Measurements from ENCODE around the gene ATP8A2. TPM values are rescaled to one million over a fixed set of nuclear protein-coding genes. Genes with fewer than 3 reads are reported as not detected.

The ATP8A2 gene
- total RNA-seq, 1 experiment from 2014 or later, result 5.2 TPM

DNA sequence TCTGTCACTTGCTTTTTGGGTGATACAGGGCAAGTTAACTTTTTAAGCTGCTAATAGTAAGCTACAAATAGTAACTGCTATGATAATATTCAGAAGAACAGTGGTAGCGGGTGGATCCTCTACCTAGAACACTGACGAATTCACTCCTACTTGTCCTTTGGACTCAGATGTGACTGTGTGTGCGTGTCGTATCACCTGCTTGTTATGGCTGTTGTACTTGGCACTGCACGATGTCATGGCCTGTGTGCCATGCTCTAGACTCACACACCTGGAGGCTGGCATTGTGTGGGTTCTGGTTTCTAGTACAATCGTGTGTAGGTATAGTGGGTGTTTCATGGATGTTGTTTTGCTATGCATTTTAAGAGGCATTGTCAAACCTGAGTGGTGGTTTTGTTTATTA is 130.8 kb downstream of the ATP8A2 start:
- H3K27ac Mint-ChIP-seq, result no peak overlapping the region
- ATAC-seq (no peak), DNase-seq (ENCODE audit: low spot score) (no peak)
- H3K36me3 Mint-ChIP-seq, result no peaks in the 10 kb centered on the region
- peaks cover 8% of the 10 kb centered on the region for H3K4me1 Mint-ChIP-seq
- no peaks in the 10 kb centered on the region for H3K27me3 Mint-ChIP-seq (ENCODE audit: low read depth)
- H3K9me3 Mint-ChIP-seq, result no peaks in the 10 kb centered on the region
- H3K4me3 Mint-ChIP-seq, result no peak overlapping the region
- ChIA-PET POLR2A (no interaction called here), CTCF (no interaction called here)
- no peak for TF ChIP-seq SMAD4 (CRISPR knock-in tag; IDR thresholded peaks at IDR 0.05)
- TF ChIP-seq OVOL2 (CRISPR knock-in tag; IDR thresholded peaks at IDR 0.05; ENCODE audit: borderline replicate concordance), result no peak
- TF ChIP-seq, protein P1, sequence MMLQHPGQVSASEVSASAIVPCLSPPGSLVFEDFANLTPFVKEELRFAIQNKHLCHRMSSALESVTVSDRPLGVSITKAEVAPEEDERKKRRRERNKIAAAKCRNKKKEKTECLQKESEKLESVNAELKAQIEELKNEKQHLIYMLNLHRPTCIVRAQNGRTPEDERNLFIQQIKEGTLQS (CRISPR knock-in tag; conservative IDR thresholded peaks at IDR 0.05), result no peak
- TF ChIP-seq JUN (CRISPR knock-in tag; IDR thresholded peaks at IDR 0.05), result no peak
- no peak for TF ChIP-seq IRF2 (CRISPR knock-in tag; IDR thresholded peaks at IDR 0.05; ENCODE audit: borderline replicate concordance, low read depth)
- TF ChIP-seq NFE2L1 (CRISPR knock-in tag; IDR thresholded peaks at IDR 0.05), result no peak
- TF ChIP-seq ZNF121 (CRISPR knock-in tag; IDR thresholded peaks at IDR 0.05), result no peak
- TF ChIP-seq JAZF1 (CRISPR knock-in tag; IDR thresholded peaks at IDR 0.05), result no peak
- no peak for TF ChIP-seq TP53 (CRISPR knock-in tag; IDR thresholded peaks at IDR 0.05)
- TF ChIP-seq, protein P2, sequence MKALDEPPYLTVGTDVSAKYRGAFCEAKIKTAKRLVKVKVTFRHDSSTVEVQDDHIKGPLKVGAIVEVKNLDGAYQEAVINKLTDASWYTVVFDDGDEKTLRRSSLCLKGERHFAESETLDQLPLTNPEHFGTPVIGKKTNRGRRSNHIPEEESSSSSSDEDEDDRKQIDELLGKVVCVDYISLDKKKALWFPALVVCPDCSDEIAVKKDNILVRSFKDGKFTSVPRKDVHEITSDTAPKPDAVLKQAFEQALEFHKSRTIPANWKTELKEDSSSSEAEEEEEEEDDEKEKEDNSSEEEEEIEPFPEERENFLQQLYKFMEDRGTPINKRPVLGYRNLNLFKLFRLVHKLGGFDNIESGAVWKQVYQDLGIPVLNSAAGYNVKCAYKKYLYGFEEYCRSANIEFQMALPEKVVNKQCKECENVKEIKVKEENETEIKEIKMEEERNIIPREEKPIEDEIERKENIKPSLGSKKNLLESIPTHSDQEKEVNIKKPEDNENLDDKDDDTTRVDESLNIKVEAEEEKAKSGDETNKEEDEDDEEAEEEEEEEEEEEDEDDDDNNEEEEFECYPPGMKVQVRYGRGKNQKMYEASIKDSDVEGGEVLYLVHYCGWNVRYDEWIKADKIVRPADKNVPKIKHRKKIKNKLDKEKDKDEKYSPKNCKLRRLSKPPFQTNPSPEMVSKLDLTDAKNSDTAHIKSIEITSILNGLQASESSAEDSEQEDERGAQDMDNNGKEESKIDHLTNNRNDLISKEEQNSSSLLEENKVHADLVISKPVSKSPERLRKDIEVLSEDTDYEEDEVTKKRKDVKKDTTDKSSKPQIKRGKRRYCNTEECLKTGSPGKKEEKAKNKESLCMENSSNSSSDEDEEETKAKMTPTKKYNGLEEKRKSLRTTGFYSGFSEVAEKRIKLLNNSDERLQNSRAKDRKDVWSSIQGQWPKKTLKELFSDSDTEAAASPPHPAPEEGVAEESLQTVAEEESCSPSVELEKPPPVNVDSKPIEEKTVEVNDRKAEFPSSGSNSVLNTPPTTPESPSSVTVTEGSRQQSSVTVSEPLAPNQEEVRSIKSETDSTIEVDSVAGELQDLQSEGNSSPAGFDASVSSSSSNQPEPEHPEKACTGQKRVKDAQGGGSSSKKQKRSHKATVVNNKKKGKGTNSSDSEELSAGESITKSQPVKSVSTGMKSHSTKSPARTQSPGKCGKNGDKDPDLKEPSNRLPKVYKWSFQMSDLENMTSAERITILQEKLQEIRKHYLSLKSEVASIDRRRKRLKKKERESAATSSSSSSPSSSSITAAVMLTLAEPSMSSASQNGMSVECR (CRISPR knock-in tag; IDR thresholded peaks at IDR 0.05; ENCODE audit: borderline replicate concordance), result no peak
- no peak for TF ChIP-seq NR1H2 (CRISPR knock-in tag; IDR thresholded peaks at IDR 0.05)
- TF ChIP-seq NFYB (CRISPR knock-in tag; conservative IDR thresholded peaks at IDR 0.05; ENCODE audit: low read depth), result no peak
- TF ChIP-seq, protein P3, sequence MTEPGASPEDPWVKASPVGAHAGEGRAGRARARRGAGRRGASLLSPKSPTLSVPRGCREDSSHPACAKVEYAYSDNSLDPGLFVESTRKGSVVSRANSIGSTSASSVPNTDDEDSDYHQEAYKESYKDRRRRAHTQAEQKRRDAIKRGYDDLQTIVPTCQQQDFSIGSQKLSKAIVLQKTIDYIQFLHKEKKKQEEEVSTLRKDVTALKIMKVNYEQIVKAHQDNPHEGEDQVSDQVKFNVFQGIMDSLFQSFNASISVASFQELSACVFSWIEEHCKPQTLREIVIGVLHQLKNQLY (CRISPR knock-in tag; IDR thresholded peaks at IDR 0.05), result no peak

DNA sequence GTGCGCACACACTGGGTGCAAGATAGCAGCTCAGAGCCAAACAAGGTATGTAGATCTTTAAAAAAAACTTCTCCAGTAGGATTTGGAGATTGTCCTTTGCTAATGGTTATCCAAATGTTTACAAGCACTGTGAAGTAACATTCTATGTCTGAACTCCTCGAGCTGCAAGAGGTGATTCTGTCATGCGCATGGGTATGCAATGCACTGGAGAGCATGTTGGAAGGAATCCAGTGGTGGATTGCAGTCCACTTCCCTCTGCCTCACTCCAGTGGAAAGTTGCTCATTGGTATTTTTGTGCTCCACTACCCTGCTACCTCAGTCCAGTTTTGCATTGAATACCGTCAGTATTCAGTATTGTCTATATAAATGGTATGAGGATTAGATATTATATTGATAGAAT is 132.1 kb downstream of the ATP8A2 start:
- ChIA-PET POLR2A (no interaction called here), CTCF (no interaction called here)
- H3K4me1 Mint-ChIP-seq, result peaks cover 8% of the 10 kb centered on the region
- ATAC-seq (no peak), DNase-seq (ENCODE audit: low spot score) (no peak)
- H3K27me3 Mint-ChIP-seq (ENCODE audit: low read depth), result no peaks in the 10 kb centered on the region
- H3K27ac Mint-ChIP-seq, result no peak overlapping the region
- no peak overlapping the region for H3K4me3 Mint-ChIP-seq
- no peaks in the 10 kb centered on the region for H3K9me3 Mint-ChIP-seq
- no peaks in the 10 kb centered on the region for H3K36me3 Mint-ChIP-seq
- TF ChIP-seq NFE2L1 (CRISPR knock-in tag; IDR thresholded peaks at IDR 0.05) (no peak), ETV6 (CRISPR knock-in tag; IDR thresholded peaks at IDR 0.05) (no peak), ZNF219 (CRISPR knock-in tag; IDR thresholded peaks at IDR 0.05; ENCODE audit: borderline replicate concordance) (no peak), ZNF138 (CRISPR knock-in tag; conservative IDR thresholded peaks at IDR 0.05) (no peak), NFYB (CRISPR knock-in tag; conservative IDR thresholded peaks at IDR 0.05; ENCODE audit: low read depth) (no peak), TEAD1 (CRISPR knock-in tag; IDR thresholded peaks at IDR 0.05) (no peak), HMGA2 (CRISPR knock-in tag; IDR thresholded peaks at IDR 0.05) (no peak), SP1 (CRISPR knock-in tag; conservative IDR thresholded peaks at IDR 0.05) (no peak), ESRRA (CRISPR knock-in tag; IDR thresholded peaks at IDR 0.05; ENCODE audit: borderline replicate concordance) (no peak), JAZF1 (CRISPR knock-in tag; IDR thresholded peaks at IDR 0.05) (no peak)
- TF ChIP-seq, protein P4, sequence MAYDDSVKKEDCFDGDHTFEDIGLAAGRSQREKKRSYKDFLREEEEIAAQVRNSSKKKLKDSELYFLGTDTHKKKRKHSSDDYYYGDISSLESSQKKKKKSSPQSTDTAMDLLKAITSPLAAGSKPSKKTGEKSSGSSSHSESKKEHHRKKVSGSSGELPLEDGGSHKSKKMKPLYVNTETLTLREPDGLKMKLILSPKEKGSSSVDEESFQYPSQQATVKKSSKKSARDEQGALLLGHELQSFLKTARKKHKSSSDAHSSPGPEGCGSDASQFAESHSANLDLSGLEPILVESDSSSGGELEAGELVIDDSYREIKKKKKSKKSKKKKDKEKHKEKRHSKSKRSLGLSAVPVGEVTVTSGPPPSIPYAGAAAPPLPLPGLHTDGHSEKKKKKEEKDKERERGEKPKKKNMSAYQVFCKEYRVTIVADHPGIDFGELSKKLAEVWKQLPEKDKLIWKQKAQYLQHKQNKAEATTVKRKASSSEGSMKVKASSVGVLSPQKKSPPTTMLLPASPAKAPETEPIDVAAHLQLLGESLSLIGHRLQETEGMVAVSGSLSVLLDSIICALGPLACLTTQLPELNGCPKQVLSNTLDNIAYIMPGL (CRISPR knock-in tag; IDR thresholded peaks at IDR 0.05), result no peak
- TF ChIP-seq, protein P5, sequence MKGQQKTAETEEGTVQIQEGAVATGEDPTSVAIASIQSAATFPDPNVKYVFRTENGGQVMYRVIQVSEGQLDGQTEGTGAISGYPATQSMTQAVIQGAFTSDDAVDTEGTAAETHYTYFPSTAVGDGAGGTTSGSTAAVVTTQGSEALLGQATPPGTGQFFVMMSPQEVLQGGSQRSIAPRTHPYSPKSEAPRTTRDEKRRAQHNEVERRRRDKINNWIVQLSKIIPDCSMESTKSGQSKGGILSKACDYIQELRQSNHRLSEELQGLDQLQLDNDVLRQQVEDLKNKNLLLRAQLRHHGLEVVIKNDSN (CRISPR knock-in tag; IDR thresholded peaks at IDR 0.05), result no peak
- TF ChIP-seq, protein P6, sequence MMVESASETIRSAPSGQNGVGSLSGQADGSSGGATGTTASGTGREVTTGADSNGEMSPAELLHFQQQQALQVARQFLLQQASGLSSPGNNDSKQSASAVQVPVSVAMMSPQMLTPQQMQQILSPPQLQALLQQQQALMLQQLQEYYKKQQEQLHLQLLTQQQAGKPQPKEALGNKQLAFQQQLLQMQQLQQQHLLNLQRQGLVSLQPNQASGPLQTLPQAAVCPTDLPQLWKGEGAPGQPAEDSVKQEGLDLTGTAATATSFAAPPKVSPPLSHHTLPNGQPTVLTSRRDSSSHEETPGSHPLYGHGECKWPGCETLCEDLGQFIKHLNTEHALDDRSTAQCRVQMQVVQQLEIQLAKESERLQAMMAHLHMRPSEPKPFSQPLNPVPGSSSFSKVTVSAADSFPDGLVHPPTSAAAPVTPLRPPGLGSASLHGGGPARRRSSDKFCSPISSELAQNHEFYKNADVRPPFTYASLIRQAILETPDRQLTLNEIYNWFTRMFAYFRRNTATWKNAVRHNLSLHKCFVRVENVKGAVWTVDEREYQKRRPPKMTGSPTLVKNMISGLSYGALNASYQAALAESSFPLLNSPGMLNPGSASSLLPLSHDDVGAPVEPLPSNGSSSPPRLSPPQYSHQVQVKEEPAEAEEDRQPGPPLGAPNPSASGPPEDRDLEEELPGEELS (CRISPR knock-in tag; IDR thresholded peaks at IDR 0.05), result no peak
- TF ChIP-seq, protein P7, sequence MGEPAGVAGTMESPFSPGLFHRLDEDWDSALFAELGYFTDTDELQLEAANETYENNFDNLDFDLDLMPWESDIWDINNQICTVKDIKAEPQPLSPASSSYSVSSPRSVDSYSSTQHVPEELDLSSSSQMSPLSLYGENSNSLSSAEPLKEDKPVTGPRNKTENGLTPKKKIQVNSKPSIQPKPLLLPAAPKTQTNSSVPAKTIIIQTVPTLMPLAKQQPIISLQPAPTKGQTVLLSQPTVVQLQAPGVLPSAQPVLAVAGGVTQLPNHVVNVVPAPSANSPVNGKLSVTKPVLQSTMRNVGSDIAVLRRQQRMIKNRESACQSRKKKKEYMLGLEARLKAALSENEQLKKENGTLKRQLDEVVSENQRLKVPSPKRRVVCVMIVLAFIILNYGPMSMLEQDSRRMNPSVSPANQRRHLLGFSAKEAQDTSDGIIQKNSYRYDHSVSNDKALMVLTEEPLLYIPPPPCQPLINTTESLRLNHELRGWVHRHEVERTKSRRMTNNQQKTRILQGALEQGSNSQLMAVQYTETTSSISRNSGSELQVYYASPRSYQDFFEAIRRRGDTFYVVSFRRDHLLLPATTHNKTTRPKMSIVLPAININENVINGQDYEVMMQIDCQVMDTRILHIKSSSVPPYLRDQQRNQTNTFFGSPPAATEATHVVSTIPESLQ (CRISPR knock-in tag; IDR thresholded peaks at IDR 0.05), result no peak

Measured in WTC11 (cell line).